ENCODE data around the gene FAM149A. TPM values are rescaled to one million over a fixed set of nuclear protein-coding genes. Genes with fewer than 3 reads are reported as not detected.
A peak's percentile ranks its signal among the peaks of the same experiment; 100 is the strongest.

Gene FAM149A
- total and polyA plus RNA-seq, 2 experiments from 2014 or later: 10.8 to 13.3 TPM

DNA sequence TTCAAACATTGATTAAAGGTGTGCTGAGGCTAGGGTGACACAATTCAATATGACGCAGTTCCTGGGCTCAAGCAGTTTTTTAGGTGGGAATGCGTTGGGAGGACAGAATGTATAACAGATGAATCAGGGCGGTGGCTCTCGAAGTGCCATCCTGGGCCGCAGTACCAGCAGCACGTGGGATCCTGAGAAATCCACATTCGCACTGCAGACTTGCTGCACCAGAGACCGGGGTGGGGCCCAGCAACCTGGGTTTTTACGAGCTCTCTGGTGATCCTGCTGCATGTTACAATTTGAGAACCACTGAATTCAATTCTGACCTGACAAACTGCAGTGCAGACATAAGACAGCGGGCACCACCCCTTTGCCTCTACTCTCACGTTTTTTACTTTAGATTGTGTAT, 30.4 kb downstream of the FAM149A start (continued):
- TF ChIP-seq, protein P1, sequence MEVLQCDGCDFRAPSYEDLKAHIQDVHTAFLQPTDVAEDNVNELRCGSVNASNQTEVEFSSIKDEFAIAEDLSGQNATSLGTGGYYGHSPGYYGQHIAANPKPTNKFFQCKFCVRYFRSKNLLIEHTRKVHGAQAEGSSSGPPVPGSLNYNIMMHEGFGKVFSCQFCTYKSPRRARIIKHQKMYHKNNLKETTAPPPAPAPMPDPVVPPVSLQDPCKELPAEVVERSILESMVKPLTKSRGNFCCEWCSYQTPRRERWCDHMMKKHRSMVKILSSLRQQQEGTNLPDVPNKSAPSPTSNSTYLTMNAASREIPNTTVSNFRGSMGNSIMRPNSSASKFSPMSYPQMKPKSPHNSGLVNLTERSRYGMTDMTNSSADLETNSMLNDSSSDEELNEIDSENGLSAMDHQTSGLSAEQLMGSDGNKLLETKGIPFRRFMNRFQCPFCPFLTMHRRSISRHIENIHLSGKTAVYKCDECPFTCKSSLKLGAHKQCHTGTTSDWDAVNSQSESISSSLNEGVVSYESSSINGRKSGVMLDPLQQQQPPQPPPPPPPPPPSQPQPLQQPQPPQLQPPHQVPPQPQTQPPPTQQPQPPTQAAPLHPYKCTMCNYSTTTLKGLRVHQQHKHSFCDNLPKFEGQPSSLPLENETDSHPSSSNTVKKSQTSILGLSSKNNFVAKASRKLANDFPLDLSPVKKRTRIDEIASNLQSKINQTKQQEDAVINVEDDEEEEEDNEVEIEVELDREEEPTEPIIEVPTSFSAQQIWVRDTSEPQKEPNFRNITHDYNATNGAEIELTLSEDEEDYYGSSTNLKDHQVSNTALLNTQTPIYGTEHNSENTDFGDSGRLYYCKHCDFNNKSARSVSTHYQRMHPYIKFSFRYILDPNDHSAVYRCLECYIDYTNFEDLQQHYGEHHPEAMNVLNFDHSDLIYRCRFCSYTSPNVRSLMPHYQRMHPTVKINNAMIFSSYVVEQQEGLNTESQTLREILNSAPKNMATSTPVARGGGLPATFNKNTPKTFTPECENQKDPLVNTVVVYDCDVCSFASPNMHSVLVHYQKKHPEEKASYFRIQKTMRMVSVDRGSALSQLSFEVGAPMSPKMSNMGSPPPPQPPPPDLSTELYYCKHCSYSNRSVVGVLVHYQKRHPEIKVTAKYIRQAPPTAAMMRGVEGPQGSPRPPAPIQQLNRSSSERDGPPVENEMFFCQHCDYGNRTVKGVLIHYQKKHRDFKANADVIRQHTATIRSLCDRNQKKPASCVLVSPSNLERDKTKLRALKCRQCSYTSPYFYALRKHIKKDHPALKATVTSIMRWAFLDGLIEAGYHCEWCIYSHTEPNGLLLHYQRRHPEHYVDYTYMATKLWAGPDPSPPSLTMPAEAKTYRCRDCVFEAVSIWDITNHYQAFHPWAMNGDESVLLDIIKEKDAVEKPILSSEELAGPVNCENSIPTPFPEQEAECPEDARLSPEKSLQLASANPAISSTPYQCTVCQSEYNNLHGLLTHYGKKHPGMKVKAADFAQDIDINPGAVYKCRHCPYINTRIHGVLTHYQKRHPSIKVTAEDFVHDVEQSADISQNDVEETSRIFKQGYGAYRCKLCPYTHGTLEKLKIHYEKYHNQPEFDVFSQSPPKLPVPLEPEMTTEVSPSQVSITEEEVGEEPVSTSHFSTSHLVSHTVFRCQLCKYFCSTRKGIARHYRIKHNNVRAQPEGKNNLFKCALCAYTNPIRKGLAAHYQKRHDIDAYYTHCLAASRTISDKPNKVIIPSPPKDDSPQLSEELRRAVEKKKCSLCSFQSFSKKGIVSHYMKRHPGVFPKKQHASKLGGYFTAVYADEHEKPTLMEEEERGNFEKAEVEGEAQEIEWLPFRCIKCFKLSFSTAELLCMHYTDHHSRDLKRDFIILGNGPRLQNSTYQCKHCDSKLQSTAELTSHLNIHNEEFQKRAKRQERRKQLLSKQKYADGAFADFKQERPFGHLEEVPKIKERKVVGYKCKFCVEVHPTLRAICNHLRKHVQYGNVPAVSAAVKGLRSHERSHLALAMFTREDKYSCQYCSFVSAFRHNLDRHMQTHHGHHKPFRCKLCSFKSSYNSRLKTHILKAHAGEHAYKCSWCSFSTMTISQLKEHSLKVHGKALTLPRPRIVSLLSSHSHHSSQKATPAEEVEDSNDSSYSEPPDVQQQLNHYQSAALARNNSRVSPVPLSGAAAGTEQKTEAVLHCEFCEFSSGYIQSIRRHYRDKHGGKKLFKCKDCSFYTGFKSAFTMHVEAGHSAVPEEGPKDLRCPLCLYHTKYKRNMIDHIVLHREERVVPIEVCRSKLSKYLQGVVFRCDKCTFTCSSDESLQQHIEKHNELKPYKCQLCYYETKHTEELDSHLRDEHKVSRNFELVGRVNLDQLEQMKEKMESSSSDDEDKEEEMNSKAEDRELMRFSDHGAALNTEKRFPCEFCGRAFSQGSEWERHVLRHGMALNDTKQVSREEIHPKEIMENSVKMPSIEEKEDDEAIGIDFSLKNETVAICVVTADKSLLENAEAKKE (CRISPR knock-in tag; IDR thresholded peaks at IDR 0.05): no peak

DNA sequence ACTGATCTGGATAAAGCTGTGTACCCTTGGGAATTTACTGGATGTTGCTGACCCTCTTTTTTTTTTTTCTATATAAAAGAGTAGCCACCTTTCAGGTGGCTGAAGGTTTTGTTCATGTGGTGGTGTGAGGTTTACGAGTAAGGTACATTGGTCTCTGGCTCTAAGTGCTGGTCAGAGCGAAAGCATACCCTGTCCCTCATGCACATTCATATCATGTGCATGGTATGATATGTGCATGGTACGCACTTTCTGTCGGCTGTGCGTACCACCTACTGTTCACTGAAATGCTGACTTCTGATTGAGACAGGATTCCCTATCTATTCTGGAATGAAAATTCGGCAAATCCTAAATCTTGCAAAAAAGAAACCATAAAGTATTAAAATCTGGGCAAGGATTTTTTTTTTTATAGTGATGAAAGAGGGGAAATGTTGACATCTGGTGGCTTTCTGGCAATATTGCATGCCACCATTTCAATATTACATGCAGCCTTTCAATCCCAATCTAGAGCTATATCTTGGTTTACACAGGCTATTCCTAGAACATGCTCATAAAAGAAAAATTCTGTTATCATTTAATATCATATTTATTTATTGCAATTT, 32.8 kb downstream of the FAM149A start:
- Histone ChIP-seq H3K4me3 (no peak overlapping the region), H3K79me2 (replicated peaks; ENCODE audit: insufficient read depth) (no peaks in the 10 kb centered on the region), H3F3A (replicated peaks; ENCODE audit: low read depth) (no peaks in the 10 kb centered on the region), H3K27ac (ENCODE audit: low read depth) (no peak overlapping the region), H3K27me3 (ENCODE audit: insufficient read depth) (no peaks in the 10 kb centered on the region), H3K9me2 (ENCODE audit: insufficient read depth) (no peaks in the 10 kb centered on the region), H3K4me1 (ENCODE audit: insufficient read depth) (peaks cover 5% of the 10 kb centered on the region; the same call in 1 of the 2 replicates), H4K20me1 (replicated peaks; ENCODE audit: insufficient read depth) (no peaks in the 10 kb centered on the region), H3K36me3 (ENCODE audit: insufficient read depth) (no peaks in the 10 kb centered on the region), H3K4me2 (no peak overlapping the region), H2AFZ (no peak overlapping the region)
- H3K27ac Mint-ChIP-seq: no peak overlapping the region
- H3K9me3 Mint-ChIP-seq: no peaks in the 10 kb centered on the region
- H3K4me1 Mint-ChIP-seq: peaks cover 16% of the 10 kb centered on the region
- peaks cover 5% of the 10 kb centered on the region for H3K27me3 Mint-ChIP-seq (ENCODE audit: insufficient read depth, low read depth, poor library complexity)
- no peak overlapping the region for H3K4me3 Mint-ChIP-seq
- no peaks in the 10 kb centered on the region for H3K36me3 Mint-ChIP-seq (ENCODE audit: low read depth)
- TF ChIP-seq, protein P2, sequence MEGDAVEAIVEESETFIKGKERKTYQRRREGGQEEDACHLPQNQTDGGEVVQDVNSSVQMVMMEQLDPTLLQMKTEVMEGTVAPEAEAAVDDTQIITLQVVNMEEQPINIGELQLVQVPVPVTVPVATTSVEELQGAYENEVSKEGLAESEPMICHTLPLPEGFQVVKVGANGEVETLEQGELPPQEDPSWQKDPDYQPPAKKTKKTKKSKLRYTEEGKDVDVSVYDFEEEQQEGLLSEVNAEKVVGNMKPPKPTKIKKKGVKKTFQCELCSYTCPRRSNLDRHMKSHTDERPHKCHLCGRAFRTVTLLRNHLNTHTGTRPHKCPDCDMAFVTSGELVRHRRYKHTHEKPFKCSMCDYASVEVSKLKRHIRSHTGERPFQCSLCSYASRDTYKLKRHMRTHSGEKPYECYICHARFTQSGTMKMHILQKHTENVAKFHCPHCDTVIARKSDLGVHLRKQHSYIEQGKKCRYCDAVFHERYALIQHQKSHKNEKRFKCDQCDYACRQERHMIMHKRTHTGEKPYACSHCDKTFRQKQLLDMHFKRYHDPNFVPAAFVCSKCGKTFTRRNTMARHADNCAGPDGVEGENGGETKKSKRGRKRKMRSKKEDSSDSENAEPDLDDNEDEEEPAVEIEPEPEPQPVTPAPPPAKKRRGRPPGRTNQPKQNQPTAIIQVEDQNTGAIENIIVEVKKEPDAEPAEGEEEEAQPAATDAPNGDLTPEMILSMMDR (conservative IDR thresholded peaks at IDR 0.05; ENCODE audit: low read depth in 2 of 2): peak; percentile 60 to 78
- TF ChIP-seq POLR2AphosphoS5 (IDR thresholded peaks at IDR 0.05; ENCODE audit: low read depth): no peak
- DNase-seq (ENCODE audit: low spot score): peak; percentile 34
- no peak for ATAC-seq
